GM12878 (cell line): Measurements from ENCODE around the gene FLVCR1. TPM values are rescaled to one million over a fixed set of nuclear protein-coding genes. Genes with fewer than 3 reads are reported as not detected.

Experiments used
- ATAC-seq: fragments of 200-7000 bp; cut with Tn5 transposase; 3 replicates; pipeline ENCODE4 v1.9.1; 2020; ENCODE audit warnings: mild to moderate bottlenecking, moderate library complexity
- Bru-seq: library from RNA; stranded (reverse); fragments of 400-500 nt; gene quantifications from one replicate; lab custom pipeline; 2021; lab: Mats Ljungman, UMichigan
- BruChase-seq, 2 experiments: library from RNA; stranded (reverse); fragments of 400-500 nt; gene quantifications; one replicate each; lab custom pipeline; 2021; lab: Mats Ljungman, UMichigan
- BruUV-seq: library from RNA; stranded (reverse); fragments of 400-500 nt; replicated peaks from 2 replicates; lab custom pipeline; 2021; lab: Mats Ljungman, UMichigan
- CTCF ChIA-PET: fragments of 300-600 bp; sonication (Branson Sonifier 250); formaldehyde crosslinking; extraction: SDS; loops from one replicate; lab custom pipeline; 2021; ENCODE audit warnings: inconsistent platforms; lab: Yijun Ruan, JAX
- POLR2A ChIA-PET: fragments of 350-600 bp; formaldehyde crosslinking; extraction: SDS; loops from one replicate; lab custom pipeline; 2021; ENCODE audit warnings: inconsistent platforms; lab: Charles Lee
- RAD21 ChIA-PET: fragments of 300-600 bp; sonication (Branson Sonifier 250); formaldehyde crosslinking; loops from one replicate; lab custom pipeline; 2023; ENCODE audit warnings: antibody characterized with exemption; ENCODE audit not compliant: unreplicated experiment; lab: Charles Lee
- SMC1A ChIA-PET: fragments of 300-600 bp; sonication (Branson Sonifier 250); formaldehyde crosslinking; loops from one replicate; lab custom pipeline; 2023; ENCODE audit not compliant: unreplicated experiment, uncharacterized antibody; lab: Charles Lee
- DNase-seq: peaks from one replicate; pipeline ENCODE4 v3.0.0-alpha.2; 2011; ENCODE audit warnings: low read depth, low spot score
- FAIRE-seq: peaks from 3 replicates; lab custom pipeline; 2011; peaks lifted over from hg19 to GRCh38; lab: Jason Lieb, UNC
- H2AFZ ChIP-seq: 2 replicates; pipeline ENCODE4 v1.6.0; 2011; ENCODE audit warnings: low read depth, low read length, control low read depth; ENCODE audit not compliant: control insufficient read depth
- H3K27ac ChIP-seq: 2 replicates; pipeline ENCODE4 v1.5.1; 2011; ENCODE audit warnings: control low read depth; ENCODE audit not compliant: control insufficient read depth, insufficient read depth
- H3K27me3 ChIP-seq, 2 experiments: replicated peaks in 1 of 2; 2 replicates each; pipeline versions ENCODE4 v1.6.0 to v1.6.1; 2011; ENCODE audit warnings: low read length in 1 of 2; ENCODE audit not compliant: control insufficient read depth in 2 of 2, insufficient read depth in 2 of 2
- H3K36me3 ChIP-seq, 2 experiments: 2 replicates each; pipeline ENCODE4 v1.5.1; 2011; ENCODE audit warnings: low read length in 1 of 2; ENCODE audit not compliant: control insufficient read depth in 2 of 2, insufficient read depth in 2 of 2
- H3K4me1 ChIP-seq: 2 replicates; pipeline ENCODE4 v1.6.1; 2011; ENCODE audit warnings: mild to moderate bottlenecking, low read length, moderate library complexity, mixed read lengths; ENCODE audit not compliant: control insufficient read depth, insufficient read depth
- H3K4me2 ChIP-seq: 2 replicates; pipeline ENCODE4 v1.6.0; 2011; ENCODE audit warnings: control low read depth; ENCODE audit not compliant: control insufficient read depth, insufficient read depth
- H3K4me3 ChIP-seq: fragments of 200-600 bp; sonication (generic); 2 replicates; pipeline ENCODE4 v1.5.1; 2016
- H3K79me2 ChIP-seq: 2 replicates; pipeline ENCODE4 v1.6.0; 2011; ENCODE audit warnings: low read length; ENCODE audit not compliant: control insufficient read depth, insufficient read depth
- H3K9ac ChIP-seq: 2 replicates; pipeline ENCODE4 v1.8.0; 2011; ENCODE audit warnings: low read length, control low read depth, mixed read lengths; ENCODE audit not compliant: control insufficient read depth, insufficient read depth
- H3K9me3 ChIP-seq: replicated peaks from 3 replicates; pipeline ENCODE4 v1.5.1; 2011; ENCODE audit warnings: mild to moderate bottlenecking, low read length; ENCODE audit not compliant: control insufficient read depth, insufficient read depth
- H4K20me1 ChIP-seq: 2 replicates; pipeline ENCODE4 v1.6.0; 2011; ENCODE audit not compliant: control insufficient read depth, insufficient read depth
- CHD1 ChIP-seq: IDR thresholded peaks from 2 replicates; pipeline ENCODE4 v1.6.1; 2012; ENCODE audit warnings: low read depth, low read length, improper control_type of control experiment
- CREB1 ChIP-seq: IDR thresholded peaks from 2 replicates; pipeline ENCODE4 v1.6.1; 2012; ENCODE audit warnings: low read depth, mild to moderate bottlenecking, inconsistent platforms
- ESRRA ChIP-seq: IDR thresholded peaks from 2 replicates; pipeline ENCODE4 v1.6.1; 2012; ENCODE audit warnings: mild to moderate bottlenecking, low read length, improper control_type of control experiment
- IKZF1 ChIP-seq: fragments of 450-650 bp; conservative IDR thresholded peaks from 2 replicates; pipeline ENCODE4 v1.6.1; 2017; ENCODE audit warnings: antibody characterized with exemption, mild to moderate bottlenecking
- MEF2A ChIP-seq: IDR thresholded peaks from 2 replicates; pipeline ENCODE4 v1.6.1; 2011; ENCODE audit warnings: low read depth, mild to moderate bottlenecking, low read length, moderate library complexity; ENCODE audit not compliant: insufficient read depth
- MEF2B ChIP-seq: fragments of 450-650 bp; IDR thresholded peaks from 2 replicates; pipeline ENCODE4 v1.6.1; 2018; ENCODE audit warnings: mild to moderate bottlenecking, moderate library complexity; ENCODE audit not compliant: partially characterized antibody, poor library complexity, severe bottlenecking
- PBX3 ChIP-seq: IDR thresholded peaks from 2 replicates; pipeline ENCODE4 v1.6.1; 2011; ENCODE audit warnings: mild to moderate bottlenecking, low read depth, low read length, moderate library complexity; ENCODE audit not compliant: insufficient replicate concordance
- RB1 ChIP-seq: fragments of 450-650 bp; formaldehyde crosslinking; IDR thresholded peaks from 2 replicates; pipeline ENCODE4 v1.6.1; 2017; ENCODE audit warnings: mild to moderate bottlenecking, borderline replicate concordance
- RELA ChIP-seq: fragments of 450-650 bp; IDR thresholded peaks from 2 replicates; pipeline ENCODE4 v1.8.0; 2014; ENCODE audit warnings: borderline replicate concordance; ENCODE audit not compliant: partially characterized antibody
- RFX5 ChIP-seq: IDR thresholded peaks from 2 replicates; pipeline ENCODE4 v1.6.1; 2011; ENCODE audit warnings: low read depth, low read length, improper control_type of control experiment
- SIN3A ChIP-seq: IDR thresholded peaks from 2 replicates; pipeline ENCODE4 v1.6.1; 2012; ENCODE audit warnings: low read depth, low read length, improper control_type of control experiment
- SRF ChIP-seq, 2 experiments: IDR thresholded peaks; 2 replicates each; pipeline ENCODE4 v1.6.1; 2011; ENCODE audit warnings: low read depth in 2 of 2, low read length in 2 of 2, mild to moderate bottlenecking in 1 of 2, moderate library complexity in 1 of 2
- TCF12 ChIP-seq: IDR thresholded peaks from 2 replicates; pipeline ENCODE4 v1.6.1; 2011; ENCODE audit warnings: low read depth, mild to moderate bottlenecking, low read length
- USF1 ChIP-seq: IDR thresholded peaks from 2 replicates; pipeline ENCODE4 v1.6.1; 2011; ENCODE audit warnings: borderline replicate concordance, low read depth, mild to moderate bottlenecking, moderate library complexity, mixed read lengths, low read length; ENCODE audit not compliant: insufficient read depth; ENCODE audit errors: extremely low read length
- WGBS: methylation state at CpG from one replicate; pipeline ENCODE4 v1.1.6; 2016; ENCODE audit warnings: low lambda C conversion rate; ENCODE audit not compliant: insufficient replicate concordance, insufficient coverage; ENCODE audit errors: missing lambda C conversion rate; 5-methylcytosine and 5-hydroxymethylcytosine counted together
- in situ Hi-C: fragments of 300-500 bp; cut with MboI; formaldehyde crosslinking; loops from 9 replicates; pipeline ENCODE4 v1.14.3; 2018; ENCODE audit warnings: mixed read lengths
- intact Hi-C: fragments of 100-400 bp; cut with micrococcal nuclease; formaldehyde crosslinking; loops from one replicate; pipeline ENCODE4 v1.14.2; 2022; ENCODE audit not compliant: unreplicated experiment
- long read RNA-seq, 2 experiments: library from polyadenylated mRNA; unstranded; transcript quantifications; one replicate each; pipeline ENCODE4 v2.0.0, GENCODE V29; 2019 to 2020
- polyA minus RNA-seq, 3 experiments: library from RNA; depleted of rRNA, polyadenylated mRNA; stranded (reverse); fragments of >200 nt; gene quantifications; 2 replicates each; pipeline ENCODE4 v1.2.3, GENCODE V29; 2011
- polyA plus RNA-seq, 11 experiments: library from polyadenylated mRNA; depleted of rRNA in 4 of 11; unstranded in 6 of 11; stranded (reverse) in 5 of 11; fragments of >200 nt; fragmentation: Nextera tagmentation in 4 of 11; fragmentation: Illumina TruSeq in 1 of 11; extraction: Ambion mirVana in 4 of 11; extraction: Trizol in 1 of 11; gene quantifications; 1 replicate in 1 of 11; 2 replicates in 10 of 11; pipeline versions ENCODE4 v1.2.1 to v1.2.3, GENCODE V29; 2011 to 2016; ENCODE audit warnings: inconsistent platforms in 2 of 11, missing spikeins in 2 of 11, low read depth in 1 of 11
- total RNA-seq, 4 experiments: library from RNA; depleted of rRNA in 3 of 4; stranded (reverse); fragments of >200 nt in 3 of 4; fragmentation: Illumina TruSeq in 1 of 4; extraction: Trizol in 1 of 4; gene quantifications; 2 replicates each; pipeline versions ENCODE4 v1.2.1 to v1.2.3, GENCODE V29; 2013 to 2021
- TF ChIP-seq, protein P1 (sequence below): IDR thresholded peaks from 2 replicates; pipeline ENCODE4 v1.6.1; 2012; ENCODE audit warnings: low read length, inconsistent platforms

The FLVCR1 gene
- total RNA-seq (2013; cell fraction: nucleolus; rRNA removed) = 107 and 114 TPM in 2 replicates
- total RNA-seq (2014; rRNA removed) (17.8 and 20.2 TPM in 2 replicates), total RNA-seq (2014; rRNA removed; fragmentation: Illumina TruSeq; extraction: Trizol) (21.7 and 21.9 TPM in 2 replicates), total RNA-seq (2021) (13.4 and 17.3 TPM in 2 replicates), polyA plus RNA-seq (2011; rRNA removed) (25.2 and 37.2 TPM in 2 replicates), polyA plus RNA-seq (2014; fragmentation: Illumina TruSeq; extraction: Trizol) (18.1 and 20.0 TPM in 2 replicates), polyA plus RNA-seq (2014; fragmentation: Nextera tagmentation; extraction: Ambion mirVana) (1 to 10 TPM; 7.1 to 8.6 TPM), polyA plus RNA-seq (2014; rRNA removed) (15.7 and 22.1 TPM in 2 replicates), polyA plus RNA-seq (2016; fragmentation: Nextera tagmentation; extraction: Ambion mirVana) (10 to 100 TPM in 1 of 2 experiments, 1 to 10 TPM in 1; 9.0 to 10.9 TPM), polyA minus RNA-seq (2011; rRNA and poly(A)+ RNA removed) (33.4 and 35.4 TPM in 2 replicates), Bru-seq, nascent RNA (percentile 87 among the genes with signal in this experiment), BruChase-seq, experiment 1, labeled RNA remaining after a 6-hour chase (percentile 90 among the genes with signal in this experiment), BruChase-seq, experiment 2, labeled RNA remaining after a 2-hour chase (percentile 89 among the genes with signal in this experiment)
- 12.8 TPM for polyA plus RNA-seq (2011; ENCODE audit: low read depth)
- 11.8 and 12.8 TPM in 2 replicates for polyA plus RNA-seq (2011; cell fraction: cytosol; rRNA removed)
- polyA plus RNA-seq (2011; cell fraction: nucleus; rRNA removed) = 19.5 and 23.1 TPM in 2 replicates
- polyA plus RNA-seq (2012) = 13.8 and 14.1 TPM in 2 replicates
- polyA minus RNA-seq (2011; cell fraction: cytosol; rRNA and poly(A)+ RNA removed) = 18.3 and 19.8 TPM in 2 replicates
- 16.2 and 25.4 TPM in 2 replicates for polyA minus RNA-seq (2011; cell fraction: nucleus; rRNA and poly(A)+ RNA removed)
- long read RNA-seq, experiment 1, partial matches to known transcripts = 3 of 5 reads
- long read RNA-seq, experiment 1, other reads (novel, unspliced or antisense) = 2 of 5 reads
- long read RNA-seq, experiment 2, full-length matches to known transcripts = 4 of 17 reads
- long read RNA-seq, experiment 2, partial matches to known transcripts = 2 of 17 reads
- long read RNA-seq, experiment 2, other reads (novel, unspliced or antisense) = 11 of 17 reads

- 1% methylated on average over 35 of the region's 54 CpGs for WGBS
- Histone ChIP-seq H3K9ac (peak within 1 kb of the TSS; percentile 73), H3K4me2 (peak within 1 kb of the TSS; percentile 96), H2AFZ (peak within 1 kb of the TSS; percentile 80), H4K20me1 (no peaks in the 10 kb centered on the region), H3K27me3 (no peaks in the 10 kb centered on the region), H3K4me1 (peaks cover 6% of the 10 kb centered on the region), H3K79me2 (peaks cover 61% of the 10 kb centered on the region), H3K36me3 (no peaks in the 10 kb centered on the region), H3K9me3 (no peaks in the 10 kb centered on the region; the same call in 2 of the 3 replicates), H3K4me3 (peak within 1 kb of the TSS; percentile 98), H3K27ac (peak within 1 kb of the TSS; percentile 79)
- intact Hi-C loops (loop anchor here (1.0 to 5.0 kb wide), 3 partner anchors 14 to 63 kb away; no protein-coding TSS in a partner anchor), in situ Hi-C loops (no loop called here)
- BruUV-seq = no TSS peak
- DNase-seq (peak; percentile 79), ATAC-seq (peak; percentile 97), FAIRE-seq (peak; percentile 56)
- ChIA-PET SMC1A (interaction anchor here (0.6 to 1.6 kb wide), 16 partner anchors 10 to 212 kb away, joined by 3 to 6 read pairs (median 4); no protein-coding TSS in a partner anchor), RAD21 (interaction anchor here (0.7 to 2.8 kb wide), 15 partner anchors 15 to 443 kb away, joined by 3 to 18 read pairs (median 4); partner anchors contain the start of genes PACC1 and VASH2), CTCF (interaction anchor here (0.6 to 1.3 kb wide), 7 partner anchors 17 to 212 kb away, joined by 3 to 5 read pairs (median 3); no protein-coding TSS in a partner anchor), POLR2A (interaction anchor here (0.6 to 2.7 kb wide), 22 partner anchors 10 to 351 kb away, joined by 3 to 31 read pairs (median 5); partner anchors contain the start of gene SPATA45)
- no peak; the same call in 1 of the 2 replicates for TF ChIP-seq RB1
- TF ChIP-seq IKZF1 = peak; percentile 51
- TF ChIP-seq RELA = no peak
- no peak for TF ChIP-seq PBX3
- TF ChIP-seq CHD1 = no peak
- TF ChIP-seq ESRRA = no peak
- TF ChIP-seq MEF2A = 0 out of 2 replicates have a peak, but pooled peaks have one; percentile 22
- peak; percentile 47 for TF ChIP-seq MEF2B
- peak; percentile 87; the same call in 1 of the 2 replicates for TF ChIP-seq CREB1
- TF ChIP-seq TCF12 = 0 out of 2 replicates have a peak, but pooled peaks have one; percentile 6
- TF ChIP-seq, protein P1, sequence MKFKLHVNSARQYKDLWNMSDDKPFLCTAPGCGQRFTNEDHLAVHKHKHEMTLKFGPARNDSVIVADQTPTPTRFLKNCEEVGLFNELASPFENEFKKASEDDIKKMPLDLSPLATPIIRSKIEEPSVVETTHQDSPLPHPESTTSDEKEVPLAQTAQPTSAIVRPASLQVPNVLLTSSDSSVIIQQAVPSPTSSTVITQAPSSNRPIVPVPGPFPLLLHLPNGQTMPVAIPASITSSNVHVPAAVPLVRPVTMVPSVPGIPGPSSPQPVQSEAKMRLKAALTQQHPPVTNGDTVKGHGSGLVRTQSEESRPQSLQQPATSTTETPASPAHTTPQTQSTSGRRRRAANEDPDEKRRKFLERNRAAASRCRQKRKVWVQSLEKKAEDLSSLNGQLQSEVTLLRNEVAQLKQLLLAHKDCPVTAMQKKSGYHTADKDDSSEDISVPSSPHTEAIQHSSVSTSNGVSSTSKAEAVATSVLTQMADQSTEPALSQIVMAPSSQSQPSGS = no peak
- peak; percentile 81 for TF ChIP-seq RFX5
- TF ChIP-seq USF1 = no peak
- TF ChIP-seq SIN3A = peak; percentile 87; the same call in 1 of the 2 replicates
- 0 out of 4 replicates have a peak, but pooled peaks of 1 of the 2 experiments have one; percentile 25 for TF ChIP-seq SRF (IDR thresholded peaks at IDR 0.05; ENCODE audit: low read depth in 2 of 2, low read length in 2 of 2)
Observed at GRCh38 chr1:212857992-212858460, at the start of gene FLVCR1. Gene FLVCR1, plus strand, starts transcription at chr1:212858275. Its CDS starts 178 bp downstream, at chr1:212858453.
